GM23248 (cell line): Measurements from ENCODE around the gene CGNL1. TPM values are rescaled to one million over a fixed set of nuclear protein-coding genes. Genes with fewer than 3 reads are reported as not detected.

Source experiments
- DNase-seq: peaks from one replicate; pipeline ENCODE4 v3.0.0-alpha.2; 2015
- H2AFZ ChIP-seq: fragments of 200-600 bp; sonication (generic); 2 replicates; pipeline ENCODE4 v1.6.1; 2016; ENCODE audit warnings: antibody characterized with exemption
- H3F3A ChIP-seq: fragments of 200-600 bp; sonication (generic); 2 replicates; pipeline ENCODE4 v1.6.1; 2016; ENCODE audit warnings: mild to moderate bottlenecking, antibody characterized with exemption, mixed run types; ENCODE audit not compliant: insufficient read depth
- H3K27ac ChIP-seq: fragments of 200-600 bp; sonication (generic); 2 replicates; pipeline ENCODE4 v1.5.1; 2016; ENCODE audit warnings: mild to moderate bottlenecking
- H3K27me3 ChIP-seq: fragments of 200-600 bp; sonication (generic); replicated peaks from 2 replicates; pipeline ENCODE4 v1.6.1; 2016; ENCODE audit warnings: mild to moderate bottlenecking; ENCODE audit not compliant: insufficient read depth
- H3K36me3 ChIP-seq: fragments of 200-600 bp; sonication (generic); 2 replicates; pipeline ENCODE4 v1.6.1; 2016; ENCODE audit warnings: low read depth, mild to moderate bottlenecking
- H3K4me1 ChIP-seq: fragments of 200-600 bp; sonication (generic); 2 replicates; pipeline ENCODE4 v1.6.1; 2016; ENCODE audit warnings: mild to moderate bottlenecking; ENCODE audit not compliant: insufficient read depth
- H3K4me2 ChIP-seq: fragments of 200-600 bp; sonication (generic); one replicate; pipeline ENCODE4 v1.6.1; 2016; ENCODE audit warnings: mild to moderate bottlenecking; ENCODE audit not compliant: unreplicated experiment
- H3K4me3 ChIP-seq: fragments of 200-600 bp; sonication (generic); 2 replicates; pipeline ENCODE4 v1.5.1; 2016; ENCODE audit warnings: mild to moderate bottlenecking
- H3K79me2 ChIP-seq: fragments of 200-600 bp; sonication (generic); 2 replicates; pipeline ENCODE4 v1.6.1; 2016; ENCODE audit warnings: mild to moderate bottlenecking; ENCODE audit not compliant: insufficient read depth
- H3K9ac ChIP-seq: fragments of 200-600 bp; sonication (generic); 2 replicates; pipeline ENCODE4 v1.6.1; 2016; ENCODE audit warnings: mild to moderate bottlenecking
- H3K9me2 ChIP-seq: fragments of 200-600 bp; sonication (generic); 2 replicates; pipeline ENCODE4 v1.6.1; 2016; ENCODE audit warnings: mixed run types, mild to moderate bottlenecking, moderate library complexity; ENCODE audit not compliant: insufficient read depth
- H3K9me3 ChIP-seq: fragments of 200-600 bp; sonication (generic); one replicate; pipeline ENCODE4 v1.6.1; 2017; ENCODE audit warnings: low read depth
- H4K20me1 ChIP-seq: fragments of 200-600 bp; sonication (generic); 2 replicates; pipeline ENCODE4 v1.6.0; 2016; ENCODE audit not compliant: insufficient read depth
- EZH2 ChIP-seq: fragments of 200-600 bp; sonication (generic); IDR thresholded peaks from 2 replicates; pipeline ENCODE4 v1.6.1; 2018; ENCODE audit warnings: antibody characterized with exemption, mild to moderate bottlenecking; ENCODE audit not compliant: insufficient read depth, poor library complexity, severe bottlenecking
- EZH2phosphoT487 ChIP-seq: fragments of 200-600 bp; sonication (generic); IDR thresholded peaks from 2 replicates; pipeline ENCODE4 v1.6.1; 2018; ENCODE audit warnings: antibody characterized with exemption, moderate library complexity, mild to moderate bottlenecking, low read depth; ENCODE audit not compliant: insufficient read depth
- WGBS, 2 experiments: methylation state at CpG; one replicate each; pipeline ENCODE4 v1.1.6; 2015 to 2017; ENCODE audit warnings: low lambda C conversion rate in 2 of 2, low coverage in 1 of 2; ENCODE audit errors: missing lambda C conversion rate in 2 of 2; 5-methylcytosine and 5-hydroxymethylcytosine counted together
- in situ Hi-C: fragments of 300-500 bp; cut with MboI; formaldehyde crosslinking; loops from 2 replicates; pipeline ENCODE4 v1.15.0; 2020
- polyA plus RNA-seq: library from polyadenylated mRNA; unstranded; fragments of >200 nt; fragmentation: Nextera tagmentation; extraction: Ambion mirVana; gene quantifications from 2 replicates; pipeline ENCODE4 v1.2.1, GENCODE V29; 2016
- total RNA-seq: library from RNA; depleted of rRNA; stranded (reverse); fragments of >200 nt; shearing (Covaris generic); gene quantifications from 2 replicates; pipeline ENCODE4 v1.2.3, GENCODE V29; 2014

Gene CGNL1
- total and polyA plus RNA-seq, 2 experiments from 2014 or later = 0.11 TPM

- Histone ChIP-seq H3F3A (no peaks in the 10 kb centered on the region), H4K20me1 (no peaks in the 10 kb centered on the region), H3K36me3 (no peaks in the 10 kb centered on the region), H3K9me3 (no peaks in the 10 kb centered on the region), H3K4me1 (no peaks in the 10 kb centered on the region), H3K27ac (no peak overlapping the region), H2AFZ (no peak overlapping the region), H3K79me2 (no peaks in the 10 kb centered on the region), H3K4me2 (no peak overlapping the region), H3K9ac (no peak overlapping the region), H3K27me3 (peaks cover 31% of the 10 kb centered on the region), H3K4me3 (no peak overlapping the region), H3K9me2 (no peaks in the 10 kb centered on the region)
- TF ChIP-seq EZH2 (no peak), EZH2phosphoT487 (no peak)
- in situ Hi-C loops = no loop called here
- DNase-seq = no peak
- 77 to 86% methylated on average over 1 of the region's 1 CpG for WGBS, 2 experiments
Observed at GRCh38 chr15:57373882-57374276, 2.4 kb upstream of the CGNL1 start.

- WGBS, 2 experiments = 1 to 2% methylated on average over 29 to 48 of the region's 48 CpGs
- no peak overlapping the region for H3K27ac ChIP-seq
- H3K79me2 ChIP-seq = no peaks in the 10 kb centered on the region
- H2AFZ ChIP-seq = peak overlapping the region; percentile 61
- H3K9me3 ChIP-seq = no peaks in the 10 kb centered on the region
- H3K4me2 ChIP-seq = peak overlapping the region; percentile 67
- no peaks in the 10 kb centered on the region for H3K36me3 ChIP-seq
- peaks cover 37% of the 10 kb centered on the region for H3K27me3 ChIP-seq
- peak; percentile 39 for DNase-seq
- no peaks in the 10 kb centered on the region for H3F3A ChIP-seq
- TF ChIP-seq EZH2 (peak; percentile 84), EZH2phosphoT487 (no peak)
- in situ Hi-C loops = no loop called here
- H3K9me2 ChIP-seq = no peaks in the 10 kb centered on the region
- no peaks in the 10 kb centered on the region for H3K4me1 ChIP-seq
- H3K4me3 ChIP-seq = peak overlapping the region; percentile 66
- H3K9ac ChIP-seq = peak overlapping the region; percentile 19; the same call in 1 of the 2 replicates
- H4K20me1 ChIP-seq = no peaks in the 10 kb centered on the region
Observed at GRCh38 chr15:57376696-57377477, 582 bp downstream of the CGNL1 start.

- Histone ChIP-seq H3K27ac (no peak overlapping the region), H4K20me1 (no peaks in the 10 kb centered on the region), H3K9me3 (no peaks in the 10 kb centered on the region), H3K9ac (no peak overlapping the region), H3K9me2 (no peaks in the 10 kb centered on the region), H3K27me3 (peaks cover 38% of the 10 kb centered on the region), H3K4me2 (peak overlapping the region; percentile 67), H3K36me3 (no peaks in the 10 kb centered on the region), H3K4me3 (peak overlapping the region; percentile 66; the same call in 1 of the 2 replicates), H3K79me2 (no peaks in the 10 kb centered on the region), H3F3A (no peaks in the 10 kb centered on the region), H3K4me1 (no peaks in the 10 kb centered on the region), H2AFZ (no peak overlapping the region)
- TF ChIP-seq EZH2 (no peak), EZH2phosphoT487 (no peak)
- DNase-seq = no peak
- WGBS, 2 experiments = 13 to 24% methylated on average over 4 of the region's 4 CpGs
- in situ Hi-C loops = no loop called here
Observed at GRCh38 chr15:57377478-57377847, 1.2 kb downstream of the CGNL1 start.

GRCh38 chr15:57379487-57379886 is 3.2 kb downstream of the CGNL1 start:
- TF ChIP-seq EZH2 = no peak
- H2AFZ ChIP-seq = no peak overlapping the region
- no peak overlapping the region for H3K9ac ChIP-seq
- H4K20me1 ChIP-seq = no peaks in the 10 kb centered on the region
- H3K79me2 ChIP-seq = no peaks in the 10 kb centered on the region
- no peaks in the 10 kb centered on the region for H3F3A ChIP-seq
- no peak for DNase-seq
- no peak overlapping the region for H3K27ac ChIP-seq
- WGBS, 2 experiments = 30 to 46% methylated on average over 3 of the region's 3 CpGs
- in situ Hi-C loops = no loop called here
- no peaks in the 10 kb centered on the region for H3K9me2 ChIP-seq
- no peak overlapping the region for H3K4me2 ChIP-seq
- H3K36me3 ChIP-seq = no peaks in the 10 kb centered on the region
- no peaks in the 10 kb centered on the region for H3K4me1 ChIP-seq
- H3K4me3 ChIP-seq = no peak overlapping the region
- no peaks in the 10 kb centered on the region for H3K9me3 ChIP-seq
- peaks cover 41% of the 10 kb centered on the region for H3K27me3 ChIP-seq
